Ishikawa (cell line): ENCODE data around the gene ERICH6.

ENCODE experiments used
- CEBPB ChIP-seq: IDR thresholded peaks from 2 replicates; pipeline ENCODE4 v1.6.1; 2012
- CREB1 ChIP-seq: IDR thresholded peaks from 2 replicates; pipeline ENCODE4 v1.6.1; 2012; ENCODE audit warnings: low read depth
- EGR1 ChIP-seq: IDR thresholded peaks from 2 replicates; pipeline ENCODE4 v1.6.1; 2012
- EP300 ChIP-seq: IDR thresholded peaks from 2 replicates; pipeline ENCODE4 v1.6.1; 2012; ENCODE audit warnings: borderline replicate concordance
- FOXM1 ChIP-seq: IDR thresholded peaks from 2 replicates; pipeline ENCODE4 v1.6.1; 2012; ENCODE audit warnings: low read depth, borderline replicate concordance
- NFIC ChIP-seq: IDR thresholded peaks from 2 replicates; pipeline ENCODE4 v1.6.1; 2012
- RAD21 ChIP-seq: IDR thresholded peaks from 2 replicates; pipeline ENCODE4 v1.6.1; 2012; ENCODE audit warnings: low read depth
- TAF1 ChIP-seq: IDR thresholded peaks from 2 replicates; pipeline ENCODE4 v1.6.1; 2012; ENCODE audit warnings: low read depth, mild to moderate bottlenecking
- TCF12 ChIP-seq: IDR thresholded peaks from 2 replicates; pipeline ENCODE4 v1.6.1; 2012; ENCODE audit warnings: low read depth
- TEAD4 ChIP-seq: IDR thresholded peaks from 2 replicates; pipeline ENCODE4 v1.6.1; 2012
- ZBTB7A ChIP-seq: IDR thresholded peaks from 2 replicates; pipeline ENCODE4 v1.6.1; 2012; ENCODE audit warnings: low read depth
- TF ChIP-seq, protein P1 (sequence below): IDR thresholded peaks from 2 replicates; pipeline ENCODE4 v1.6.1; 2012; ENCODE audit warnings: low read depth, mild to moderate bottlenecking
- TF ChIP-seq, protein P2 (sequence below): IDR thresholded peaks from 2 replicates; pipeline ENCODE4 v1.6.1; 2012
- TF ChIP-seq, protein P3 (sequence below): IDR thresholded peaks from 2 replicates; pipeline ENCODE4 v1.6.1; 2012

The ERICH6 gene

DNA sequence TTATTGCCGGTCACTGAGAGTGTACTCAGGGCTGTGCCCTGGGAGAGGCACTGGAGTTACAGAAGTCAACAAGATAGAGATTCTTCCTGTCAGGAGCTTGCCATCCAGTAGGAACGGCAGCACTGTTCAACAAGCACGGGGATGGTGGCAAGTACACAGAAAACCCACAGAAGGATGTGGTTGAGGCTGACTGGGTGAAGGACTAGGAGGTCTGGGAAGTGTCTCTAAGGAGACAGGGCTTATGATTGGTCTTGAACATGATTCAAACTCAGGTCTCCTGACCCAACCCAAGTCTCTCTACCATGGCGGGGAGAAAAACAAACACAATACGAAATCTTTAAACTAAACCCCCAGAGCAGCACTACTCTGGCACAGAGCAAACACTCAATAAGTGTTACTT, 37.6 kb downstream of the ERICH6 start:
- no peak for TF ChIP-seq EGR1
- TF ChIP-seq CREB1, result no peak
- no peak for TF ChIP-seq CEBPB
- TF ChIP-seq, protein P1, sequence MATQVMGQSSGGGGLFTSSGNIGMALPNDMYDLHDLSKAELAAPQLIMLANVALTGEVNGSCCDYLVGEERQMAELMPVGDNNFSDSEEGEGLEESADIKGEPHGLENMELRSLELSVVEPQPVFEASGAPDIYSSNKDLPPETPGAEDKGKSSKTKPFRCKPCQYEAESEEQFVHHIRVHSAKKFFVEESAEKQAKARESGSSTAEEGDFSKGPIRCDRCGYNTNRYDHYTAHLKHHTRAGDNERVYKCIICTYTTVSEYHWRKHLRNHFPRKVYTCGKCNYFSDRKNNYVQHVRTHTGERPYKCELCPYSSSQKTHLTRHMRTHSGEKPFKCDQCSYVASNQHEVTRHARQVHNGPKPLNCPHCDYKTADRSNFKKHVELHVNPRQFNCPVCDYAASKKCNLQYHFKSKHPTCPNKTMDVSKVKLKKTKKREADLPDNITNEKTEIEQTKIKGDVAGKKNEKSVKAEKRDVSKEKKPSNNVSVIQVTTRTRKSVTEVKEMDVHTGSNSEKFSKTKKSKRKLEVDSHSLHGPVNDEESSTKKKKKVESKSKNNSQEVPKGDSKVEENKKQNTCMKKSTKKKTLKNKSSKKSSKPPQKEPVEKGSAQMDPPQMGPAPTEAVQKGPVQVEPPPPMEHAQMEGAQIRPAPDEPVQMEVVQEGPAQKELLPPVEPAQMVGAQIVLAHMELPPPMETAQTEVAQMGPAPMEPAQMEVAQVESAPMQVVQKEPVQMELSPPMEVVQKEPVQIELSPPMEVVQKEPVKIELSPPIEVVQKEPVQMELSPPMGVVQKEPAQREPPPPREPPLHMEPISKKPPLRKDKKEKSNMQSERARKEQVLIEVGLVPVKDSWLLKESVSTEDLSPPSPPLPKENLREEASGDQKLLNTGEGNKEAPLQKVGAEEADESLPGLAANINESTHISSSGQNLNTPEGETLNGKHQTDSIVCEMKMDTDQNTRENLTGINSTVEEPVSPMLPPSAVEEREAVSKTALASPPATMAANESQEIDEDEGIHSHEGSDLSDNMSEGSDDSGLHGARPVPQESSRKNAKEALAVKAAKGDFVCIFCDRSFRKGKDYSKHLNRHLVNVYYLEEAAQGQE, result no peak

DNA sequence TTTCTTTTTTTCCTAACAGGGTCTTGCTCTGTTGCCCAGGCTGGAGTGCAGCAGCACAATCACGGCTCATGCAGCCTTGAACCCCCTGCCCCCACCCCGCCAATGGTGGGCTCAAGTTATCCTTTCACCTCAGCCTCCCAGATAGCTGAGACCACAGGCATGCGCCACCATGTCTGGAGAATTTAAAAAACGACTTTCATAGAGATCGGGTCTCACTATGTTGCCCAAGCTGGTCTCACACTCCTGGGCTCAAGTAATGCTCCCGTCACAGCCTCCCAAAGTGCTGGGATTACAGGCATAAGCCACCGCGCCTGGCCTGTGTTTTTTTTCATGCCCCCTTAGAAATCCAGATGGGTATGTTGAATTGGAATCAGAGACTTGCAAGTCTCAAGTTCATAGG, 40.3 kb downstream of the ERICH6 start:
- TF ChIP-seq, protein P1, result no peak
- TF ChIP-seq ZBTB7A (no peak), CEBPB (no peak), FOXM1 (no peak), EGR1 (no peak), TCF12 (no peak), EP300 (no peak), RAD21 (no peak), CREB1 (no peak)
- TF ChIP-seq, protein P2, sequence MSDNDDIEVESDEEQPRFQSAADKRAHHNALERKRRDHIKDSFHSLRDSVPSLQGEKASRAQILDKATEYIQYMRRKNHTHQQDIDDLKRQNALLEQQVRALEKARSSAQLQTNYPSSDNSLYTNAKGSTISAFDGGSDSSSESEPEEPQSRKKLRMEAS, result no peak

DNA sequence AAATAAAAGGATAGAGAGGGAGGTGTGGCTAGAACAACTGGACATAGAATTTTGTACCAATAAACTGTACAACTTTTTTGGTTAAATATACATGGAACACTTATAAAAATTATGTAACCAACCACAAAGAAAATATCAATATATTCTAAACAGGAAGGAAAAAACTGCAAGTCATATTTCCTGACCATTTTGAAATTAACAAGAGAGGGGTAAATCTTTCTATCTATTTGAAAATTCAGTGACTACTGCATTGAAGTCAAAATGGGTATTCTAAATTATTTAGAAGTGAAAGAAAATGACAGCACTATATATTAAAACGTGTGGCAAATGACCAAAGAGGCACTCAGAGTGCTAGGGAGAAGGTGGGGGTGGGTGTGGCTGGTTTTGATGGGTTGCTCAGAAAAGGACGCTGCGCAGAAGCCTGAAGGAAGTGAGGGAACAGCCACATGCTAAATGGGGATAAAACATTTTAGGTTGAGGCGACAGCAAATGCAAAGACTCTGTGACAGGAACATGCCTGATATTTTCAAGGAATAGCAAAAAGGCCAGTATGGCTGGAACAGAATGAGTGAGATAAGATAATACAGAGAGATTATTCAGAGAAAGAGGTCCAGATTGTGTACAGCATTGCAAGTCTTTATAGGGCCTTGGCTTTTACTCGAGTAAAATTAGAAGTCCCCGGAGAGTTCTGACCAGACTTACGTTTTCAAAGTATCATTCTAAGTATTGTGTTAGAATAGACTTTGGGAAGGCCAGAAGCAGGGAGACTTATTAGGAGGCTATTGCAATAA, 41.1 kb downstream of the ERICH6 start:
- TF ChIP-seq FOXM1, result no peak
- no peak for TF ChIP-seq NFIC
- TF ChIP-seq ZBTB7A, result no peak
- no peak for TF ChIP-seq EP300

DNA sequence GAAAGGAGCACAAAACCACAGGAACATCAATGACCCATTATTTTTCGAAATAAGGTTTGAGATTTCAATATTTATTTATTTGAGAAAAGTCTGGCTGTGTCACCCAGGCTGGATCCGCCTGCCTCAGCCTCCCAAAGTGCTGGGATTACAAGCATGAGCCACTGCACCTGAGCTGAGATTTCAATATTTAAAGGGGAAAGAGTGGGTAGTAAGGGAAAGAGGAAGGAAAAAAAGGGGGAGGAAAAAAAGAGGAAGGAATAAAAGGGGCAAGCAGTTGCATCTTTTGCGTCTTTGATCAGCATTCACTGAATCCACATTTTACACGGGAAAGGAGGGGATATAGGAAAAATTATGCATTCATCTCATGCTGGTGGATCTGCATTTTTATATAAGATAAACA, 47.4 kb downstream of the ERICH6 start:
- TF ChIP-seq, protein P3, sequence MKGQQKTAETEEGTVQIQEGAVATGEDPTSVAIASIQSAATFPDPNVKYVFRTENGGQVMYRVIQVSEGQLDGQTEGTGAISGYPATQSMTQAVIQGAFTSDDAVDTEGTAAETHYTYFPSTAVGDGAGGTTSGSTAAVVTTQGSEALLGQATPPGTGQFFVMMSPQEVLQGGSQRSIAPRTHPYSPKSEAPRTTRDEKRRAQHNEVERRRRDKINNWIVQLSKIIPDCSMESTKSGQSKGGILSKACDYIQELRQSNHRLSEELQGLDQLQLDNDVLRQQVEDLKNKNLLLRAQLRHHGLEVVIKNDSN, result no peak
- TF ChIP-seq TCF12, result no peak
- TF ChIP-seq CREB1, result no peak
- TF ChIP-seq EP300, result no peak
- no peak for TF ChIP-seq NFIC
- TF ChIP-seq ZBTB7A, result no peak
- TF ChIP-seq, protein P2, result no peak
- no peak for TF ChIP-seq TAF1
- TF ChIP-seq TEAD4, result no peak
- no peak for TF ChIP-seq RAD21
- no peak for TF ChIP-seq CEBPB
- TF ChIP-seq FOXM1, result no peak
- TF ChIP-seq, protein P1, result no peak
- no peak for TF ChIP-seq EGR1

DNA sequence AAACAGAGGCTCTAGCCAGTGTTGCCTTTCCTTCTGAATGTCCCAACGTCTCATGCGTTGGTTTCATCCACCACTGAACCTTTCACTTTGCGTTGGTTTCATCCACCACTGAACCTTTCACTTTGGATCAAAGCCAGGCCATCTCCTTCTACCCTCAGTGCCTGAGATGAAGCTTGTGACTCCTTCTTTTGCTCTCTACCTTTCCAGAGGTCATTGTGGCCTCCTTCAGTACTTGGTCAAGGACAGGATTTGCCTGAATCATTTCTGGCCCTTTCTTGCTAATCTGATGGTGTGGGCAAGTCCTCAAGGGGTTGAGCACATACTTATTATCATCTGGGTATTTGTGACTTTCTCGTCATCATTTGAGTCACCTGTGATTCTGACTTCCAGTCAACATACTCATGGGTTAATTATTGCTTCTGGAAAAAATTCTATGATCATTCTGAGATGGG, 50.6 kb downstream of the ERICH6 start:
- TF ChIP-seq TAF1, result no peak
- TF ChIP-seq FOXM1, result no peak
- no peak for TF ChIP-seq EP300
- TF ChIP-seq TCF12, result no peak
- TF ChIP-seq, protein P2, result no peak
- TF ChIP-seq, protein P3, result no peak
- TF ChIP-seq TEAD4, result no peak
